ENCODE data around the gene CDH4.

GRCh38 chr20:61424628-61425420 is 172.8 kb downstream of the CDH4 start:
- no peak for TF ChIP-seq POLR2A (IDR thresholded peaks at IDR 0.05; ENCODE audit: low read length)
- no peak for TF ChIP-seq GATA1 (IDR thresholded peaks at IDR 0.05; ENCODE audit: low read depth, low read length)
